OCI-LY1 (cell line): Measurements from ENCODE around the gene MRPL10.

ENCODE experiments used
- H2AFZ ChIP-seq: fragments of 200-600 bp; sonication (generic), shearing (Covaris generic); 2 replicates; pipeline ENCODE4 v1.6.0; 2014; ENCODE audit warnings: antibody characterized with exemption, mild to moderate bottlenecking, low read length
- H3F3A ChIP-seq: fragments of 200-600 bp; sonication (generic), shearing (Covaris generic); 2 replicates; pipeline ENCODE4 v1.6.0; 2014; ENCODE audit warnings: mild to moderate bottlenecking, antibody characterized with exemption, low read length, moderate library complexity; ENCODE audit not compliant: insufficient read depth
- H3K27ac ChIP-seq: fragments of 200-600 bp; sonication (generic); 2 replicates; pipeline ENCODE4 v1.5.1; 2014; ENCODE audit warnings: low read length, mixed run types, mild to moderate bottlenecking, low read depth; ENCODE audit not compliant: poor library complexity, severe bottlenecking
- H3K27me3 ChIP-seq: fragments of 200-600 bp; sonication (generic); 2 replicates; pipeline ENCODE4 v1.6.0; 2014; ENCODE audit warnings: antibody characterized with exemption, mild to moderate bottlenecking, low read length, moderate library complexity; ENCODE audit not compliant: insufficient read depth
- H3K36me3 ChIP-seq: fragments of 200-600 bp; sonication (generic); 2 replicates; pipeline ENCODE4 v1.6.1; 2014; ENCODE audit warnings: mild to moderate bottlenecking, antibody characterized with exemption, low read length, moderate library complexity, mixed read lengths; ENCODE audit not compliant: insufficient read depth
- H3K4me1 ChIP-seq: fragments of 200-600 bp; sonication (generic); 2 replicates; pipeline ENCODE4 v1.5.1; 2014; ENCODE audit warnings: mild to moderate bottlenecking, low read length, moderate library complexity; ENCODE audit not compliant: insufficient read depth, severe bottlenecking
- H3K4me2 ChIP-seq: fragments of 200-600 bp; sonication (generic), shearing (Covaris generic); 2 replicates; pipeline ENCODE4 v1.6.1; 2014; ENCODE audit warnings: low read length
- H3K4me3 ChIP-seq: fragments of 200-600 bp; sonication (generic); 2 replicates; pipeline ENCODE4 v1.5.1; 2014; ENCODE audit warnings: low read length, low read depth, mild to moderate bottlenecking, mixed read lengths; ENCODE audit not compliant: poor library complexity, severe bottlenecking
- H3K79me2 ChIP-seq: fragments of 200-600 bp; shearing (Covaris generic); 2 replicates; pipeline ENCODE4 v1.6.1; 2016; ENCODE audit warnings: mixed run types, low read length, mixed read lengths; ENCODE audit not compliant: insufficient read depth
- H3K9ac ChIP-seq: fragments of 200-600 bp; sonication (generic), shearing (Covaris generic); 2 replicates; pipeline ENCODE4 v1.6.1; 2014; ENCODE audit warnings: mild to moderate bottlenecking, low read length, mixed read lengths
- H3K9me2 ChIP-seq: fragments of 200-600 bp; sonication (generic), shearing (Covaris generic); 2 replicates; pipeline ENCODE4 v1.6.1; 2014; ENCODE audit warnings: low read depth, mild to moderate bottlenecking, low read length, mixed read lengths
- H3K9me3 ChIP-seq: fragments of 200-600 bp; shearing (Covaris generic); 2 replicates; pipeline ENCODE4 v1.6.1; 2014; ENCODE audit warnings: low read length, mixed read lengths
- H4K20me1 ChIP-seq: fragments of 200-600 bp; sonication (generic), shearing (Covaris generic); 2 replicates; pipeline ENCODE4 v1.6.0; 2016; ENCODE audit warnings: mild to moderate bottlenecking, low read length; ENCODE audit not compliant: insufficient read depth
- EZH2 ChIP-seq: fragments of 200-600 bp; sonication (generic), shearing (Covaris generic); IDR thresholded peaks from 2 replicates; pipeline ENCODE4 v1.8.0; 2017; ENCODE audit warnings: borderline replicate concordance, mixed run types, mild to moderate bottlenecking, antibody characterized with exemption, low read length, moderate library complexity, mixed read lengths
- TF ChIP-seq, protein P1 (sequence below): fragments of 200-600 bp; sonication (generic), shearing (Covaris generic); IDR thresholded peaks from 2 replicates; pipeline ENCODE4 v1.5.1; 2017; ENCODE audit warnings: mild to moderate bottlenecking, antibody characterized with exemption, low read length, moderate library complexity, mixed read lengths

Gene MRPL10

DNA sequence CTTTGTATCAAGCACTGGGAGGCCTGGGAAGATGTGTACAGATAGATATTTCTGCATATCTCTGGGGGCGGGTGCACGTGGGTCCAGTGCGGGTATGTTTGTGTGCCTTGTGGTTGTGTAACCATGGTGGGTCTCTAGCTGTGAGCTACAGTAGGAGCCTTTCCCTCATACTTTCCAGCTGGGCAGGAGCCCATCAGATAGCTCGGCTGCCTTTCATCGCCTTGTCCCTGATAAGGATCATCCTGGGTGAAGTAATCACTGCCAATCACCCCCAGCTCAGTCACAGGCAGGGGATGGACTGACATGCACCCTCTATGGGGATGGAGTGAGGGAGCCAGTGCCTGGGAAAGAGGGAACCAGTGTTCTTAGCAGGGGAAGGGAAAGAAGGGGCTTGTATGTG, 12.9 kb upstream of the MRPL10 start:
- no peak overlapping the region for H3K27ac ChIP-seq
- H3K27me3 ChIP-seq: no peaks in the 10 kb centered on the region; the same call in 1 of the 2 replicates
- H2AFZ ChIP-seq: no peak overlapping the region
- H3K4me1 ChIP-seq: peaks cover 19% of the 10 kb centered on the region
- no peak overlapping the region for H3K4me3 ChIP-seq
- no peak for TF ChIP-seq EZH2
- TF ChIP-seq, protein P1, sequence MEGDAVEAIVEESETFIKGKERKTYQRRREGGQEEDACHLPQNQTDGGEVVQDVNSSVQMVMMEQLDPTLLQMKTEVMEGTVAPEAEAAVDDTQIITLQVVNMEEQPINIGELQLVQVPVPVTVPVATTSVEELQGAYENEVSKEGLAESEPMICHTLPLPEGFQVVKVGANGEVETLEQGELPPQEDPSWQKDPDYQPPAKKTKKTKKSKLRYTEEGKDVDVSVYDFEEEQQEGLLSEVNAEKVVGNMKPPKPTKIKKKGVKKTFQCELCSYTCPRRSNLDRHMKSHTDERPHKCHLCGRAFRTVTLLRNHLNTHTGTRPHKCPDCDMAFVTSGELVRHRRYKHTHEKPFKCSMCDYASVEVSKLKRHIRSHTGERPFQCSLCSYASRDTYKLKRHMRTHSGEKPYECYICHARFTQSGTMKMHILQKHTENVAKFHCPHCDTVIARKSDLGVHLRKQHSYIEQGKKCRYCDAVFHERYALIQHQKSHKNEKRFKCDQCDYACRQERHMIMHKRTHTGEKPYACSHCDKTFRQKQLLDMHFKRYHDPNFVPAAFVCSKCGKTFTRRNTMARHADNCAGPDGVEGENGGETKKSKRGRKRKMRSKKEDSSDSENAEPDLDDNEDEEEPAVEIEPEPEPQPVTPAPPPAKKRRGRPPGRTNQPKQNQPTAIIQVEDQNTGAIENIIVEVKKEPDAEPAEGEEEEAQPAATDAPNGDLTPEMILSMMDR: no peak
- H3K79me2 ChIP-seq: no peaks in the 10 kb centered on the region
- no peaks in the 10 kb centered on the region for H3K36me3 ChIP-seq
- H3K9ac ChIP-seq: no peak overlapping the region
- no peaks in the 10 kb centered on the region for H3F3A ChIP-seq
- H3K9me3 ChIP-seq: no peaks in the 10 kb centered on the region
- no peak overlapping the region for H3K4me2 ChIP-seq
- no peaks in the 10 kb centered on the region for H4K20me1 ChIP-seq
- H3K9me2 ChIP-seq: no peaks in the 10 kb centered on the region

GRCh38 chr17:47843391-47843730, 12.0 kb upstream of the MRPL10 start:
- Histone ChIP-seq H3K4me2 (no peak overlapping the region), H3K27ac (no peak overlapping the region), H4K20me1 (no peaks in the 10 kb centered on the region), H3K79me2 (no peaks in the 10 kb centered on the region), H3K9ac (no peak overlapping the region), H3K9me2 (no peaks in the 10 kb centered on the region), H3K4me3 (no peak overlapping the region), H3K4me1 (peaks cover 19% of the 10 kb centered on the region), H3F3A (no peaks in the 10 kb centered on the region), H3K9me3 (no peaks in the 10 kb centered on the region), H3K36me3 (no peaks in the 10 kb centered on the region), H3K27me3 (no peaks in the 10 kb centered on the region), H2AFZ (no peak overlapping the region)
- TF ChIP-seq, protein P1: no peak; the same call in 1 of the 2 replicates
- no peak for TF ChIP-seq EZH2

DNA sequence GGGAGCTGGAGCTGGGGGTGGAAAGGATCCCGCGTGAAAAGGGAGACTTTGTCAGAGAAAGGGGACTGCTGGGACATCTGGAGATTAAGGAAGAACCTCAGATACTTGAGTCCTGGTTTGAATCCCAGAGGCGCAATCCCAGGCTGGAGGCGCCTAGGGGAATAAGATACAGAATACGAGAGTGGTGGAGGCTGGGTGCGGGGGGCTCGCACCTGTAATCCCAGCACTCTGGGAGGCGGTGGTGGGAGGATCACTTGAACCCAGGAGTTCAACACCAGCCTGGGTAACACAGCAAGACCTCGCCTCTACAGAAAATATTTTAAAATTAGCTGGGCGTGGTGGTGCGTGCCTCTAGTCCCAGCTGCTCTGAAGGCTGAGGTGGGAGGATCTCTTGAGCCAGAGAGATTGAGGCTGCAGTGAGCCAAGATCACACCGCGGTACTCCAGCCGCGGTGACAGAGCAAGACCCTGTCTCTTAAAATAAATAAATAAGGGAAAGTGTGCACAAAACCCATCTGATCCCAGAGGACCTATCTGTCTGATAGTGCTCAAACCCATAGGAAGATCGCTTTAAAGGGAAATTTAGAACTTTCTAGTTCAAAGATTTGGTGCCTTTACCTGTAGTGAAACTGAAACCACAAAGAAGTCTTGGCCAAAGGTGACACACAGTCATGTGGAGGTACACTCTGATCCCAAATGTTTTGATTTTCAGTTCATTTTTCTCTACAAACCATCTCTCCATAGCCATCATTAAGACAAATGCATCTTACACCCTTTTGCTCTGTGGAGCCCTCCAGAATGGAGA, 10.3 kb upstream of the MRPL10 start:
- Histone ChIP-seq H2AFZ (0 out of 2 replicates have a peak overlapping the region, but pooled peaks have one; percentile 60), H3K9me2 (no peaks in the 10 kb centered on the region), H3K4me3 (peak overlapping the region; percentile 86), H3K27ac (no peak overlapping the region), H3K27me3 (no peaks in the 10 kb centered on the region), H3K79me2 (no peaks in the 10 kb centered on the region), H3K9me3 (no peaks in the 10 kb centered on the region), H3K4me1 (peaks cover 19% of the 10 kb centered on the region), H3K36me3 (no peaks in the 10 kb centered on the region), H3K9ac (peak overlapping the region; percentile 82; the same call in 1 of the 2 replicates), H3F3A (no peaks in the 10 kb centered on the region), H3K4me2 (peak overlapping the region; percentile 83), H4K20me1 (no peaks in the 10 kb centered on the region)
- TF ChIP-seq EZH2: no peak
